Stimulated activated CD8-positive, alpha-beta memory T cell treated with anti-CD3 and anti-CD28 coated beads, Interleukin-12 subunit alpha, Interleukin-12 subunit beta, amount 100 ng/mL, for 24 hours (primary cell): ENCODE data around the gene OBI1.

ENCODE experiments used
- DNase-seq: peaks from one replicate; pipeline ENCODE4 v3.0.0-alpha.2; 2020; ENCODE audit errors: extremely low read depth

OBI1 gene

GRCh38 chr13:78658630-78659449, at the start of gene OBI1:
Gene OBI1 (minus strand): TSS chr13:78659155. CDS start chr13:78659120, 35 bp downstream.
- peak; percentile 83 for DNase-seq

- no peak for DNase-seq
These were observed 42.4 kb upstream of the OBI1 start for GRCh38 chr13:78701383-78701782.

GRCh38 chr13:78700121-78700910, 41.4 kb upstream of the OBI1 start:
- DNase-seq: no peak

GRCh38 chr13:78689011-78689410, 30.1 kb upstream of the OBI1 start:
- DNase-seq: no peak

GRCh38 chr13:78686461-78686860, 27.5 kb upstream of the OBI1 start:
- no peak for DNase-seq

- DNase-seq: no peak
These were observed 21.8 kb upstream of the OBI1 start for GRCh38 chr13:78680576-78681350.

GRCh38 chr13:78680115-78680561, 21.2 kb upstream of the OBI1 start:
- DNase-seq: no peak

GRCh38 chr13:78679329-78679728, 20.4 kb upstream of the OBI1 start:
- DNase-seq: no peak

GRCh38 chr13:78675112-78675511, 16.2 kb upstream of the OBI1 start:
- DNase-seq: no peak

GRCh38 chr13:78674638-78675037, 15.7 kb upstream of the OBI1 start:
- DNase-seq: no peak

GRCh38 chr13:78662467-78662866, 3.5 kb upstream of the OBI1 start:
- DNase-seq: no peak

GRCh38 chr13:78660495-78660857, 1.5 kb upstream of the OBI1 start:
- DNase-seq: no peak

GRCh38 chr13:78659732-78660494, 958 bp upstream of the OBI1 start:
- DNase-seq: no peak

GRCh38 chr13:78659450-78659730, 435 bp upstream of the OBI1 start:
- no peak for DNase-seq

GRCh38 chr13:78657699-78658629, 991 bp downstream of the OBI1 start:
- DNase-seq: no peak

- DNase-seq: no peak
These were observed 3.0 kb downstream of the OBI1 start for GRCh38 chr13:78655906-78656305.

- no peak for DNase-seq
These were observed 3.9 kb downstream of the OBI1 start for GRCh38 chr13:78655007-78655406.

- DNase-seq: no peak
These were observed 6.3 kb downstream of the OBI1 start for GRCh38 chr13:78652651-78653050.

GRCh38 chr13:78650717-78651083, 8.3 kb downstream of the OBI1 start:
- DNase-seq: no peak

- DNase-seq: no peak
These were observed 8.8 kb downstream of the OBI1 start for GRCh38 chr13:78649997-78650716.
